Neural progenitor cell (in vitro differentiated cells): Measurements from ENCODE around the gene PBX4. TPM values are rescaled to one million over a fixed set of nuclear protein-coding genes. Genes with fewer than 3 reads are reported as not detected.

ENCODE experiments used
- DNase-seq: peaks from one replicate; pipeline ENCODE4 v3.0.0-alpha.2; 2016; ENCODE audit warnings: low spot score
- H2AFZ ChIP-seq: fragments of 200-600 bp; sonication (generic); replicated peaks from 2 replicates; pipeline ENCODE4 v1.6.1; 2016; ENCODE audit warnings: antibody characterized with exemption
- H3F3A ChIP-seq: fragments of 200-600 bp; sonication (generic); 2 replicates; pipeline ENCODE4 v1.6.1; 2016; ENCODE audit warnings: antibody characterized with exemption, low read depth
- H3K27ac ChIP-seq: fragments of 200-600 bp; sonication (generic); 2 replicates; pipeline ENCODE4 v1.5.1; 2016; ENCODE audit warnings: mild to moderate bottlenecking
- H3K27me3 ChIP-seq: fragments of 200-600 bp; sonication (generic); 2 replicates; pipeline ENCODE4 v1.6.1; 2016; ENCODE audit warnings: mild to moderate bottlenecking, moderate library complexity
- H3K36me3 ChIP-seq: fragments of 200-600 bp; sonication (generic); 2 replicates; pipeline ENCODE4 v1.5.1; 2016
- H3K4me1 ChIP-seq: fragments of 200-600 bp; sonication (generic); 2 replicates; pipeline ENCODE4 v1.6.1; 2016; ENCODE audit warnings: mixed run types
- H3K4me2 ChIP-seq: fragments of 200-600 bp; sonication (generic); 2 replicates; pipeline ENCODE4 v1.6.1; 2016
- H3K4me3 ChIP-seq: fragments of 200-600 bp; sonication (generic); 2 replicates; pipeline ENCODE4 v1.5.1; 2016
- H3K79me2 ChIP-seq: fragments of 200-600 bp; sonication (generic); 2 replicates; pipeline ENCODE4 v1.6.1; 2016; ENCODE audit warnings: low read depth
- H3K9ac ChIP-seq: fragments of 200-600 bp; sonication (generic); 2 replicates; pipeline ENCODE4 v1.6.1; 2016
- H3K9me3 ChIP-seq: fragments of 200-600 bp; sonication (generic); 2 replicates; pipeline ENCODE4 v1.5.1; 2016; ENCODE audit warnings: low read depth
- H4K20me1 ChIP-seq: fragments of 200-600 bp; sonication (generic); 2 replicates; pipeline ENCODE4 v1.6.1; 2016; ENCODE audit warnings: low read depth
- H3K27ac Mint-ChIP-seq: 3 replicates; pipeline ENCODE4 v1.8.0; 2021; ENCODE audit warnings: mixed read lengths
- H3K27me3 Mint-ChIP-seq: 2 replicates; pipeline ENCODE4 v1.8.0; 2022; ENCODE audit warnings: low read depth, mild to moderate bottlenecking, inconsistent platforms, moderate library complexity, mixed read lengths; ENCODE audit not compliant: insufficient read depth
- H3K36me3 Mint-ChIP-seq: 3 replicates; pipeline ENCODE4 v1.8.0; 2021; ENCODE audit warnings: mixed read lengths
- H3K4me1 Mint-ChIP-seq: 3 replicates; pipeline ENCODE4 v1.8.0; 2021; ENCODE audit warnings: mixed read lengths
- H3K4me3 Mint-ChIP-seq: 3 replicates; pipeline ENCODE4 v1.8.0; 2021; ENCODE audit warnings: mild to moderate bottlenecking, moderate library complexity, mixed read lengths
- H3K9me3 Mint-ChIP-seq: 3 replicates; pipeline ENCODE4 v1.8.0; 2020; ENCODE audit warnings: mixed read lengths
- EZH2 ChIP-seq: fragments of 200-600 bp; sonication (generic); IDR thresholded peaks from 2 replicates; pipeline ENCODE4 v1.6.1; 2017; ENCODE audit warnings: antibody characterized with exemption, mild to moderate bottlenecking, moderate library complexity
- EZH2phosphoT487 ChIP-seq: fragments of 200-600 bp; sonication (generic); IDR thresholded peaks from 2 replicates; pipeline ENCODE4 v1.6.1; 2017; ENCODE audit warnings: antibody characterized with exemption
- total RNA-seq: library from RNA; depleted of rRNA; stranded (reverse); fragments of >200 nt; gene quantifications from 2 replicates; pipeline ENCODE4 v1.2.3, GENCODE V29; 2015; ENCODE audit warnings: low replicate concordance
- TF ChIP-seq, protein P1 (sequence below): fragments of 200-600 bp; sonication (generic); IDR thresholded peaks from 2 replicates; pipeline ENCODE4 v1.5.1; 2017; ENCODE audit warnings: antibody characterized with exemption, mild to moderate bottlenecking

PBX4 gene
- total RNA-seq, 1 donor from 2014 or later: 3.2 TPM

DNA sequence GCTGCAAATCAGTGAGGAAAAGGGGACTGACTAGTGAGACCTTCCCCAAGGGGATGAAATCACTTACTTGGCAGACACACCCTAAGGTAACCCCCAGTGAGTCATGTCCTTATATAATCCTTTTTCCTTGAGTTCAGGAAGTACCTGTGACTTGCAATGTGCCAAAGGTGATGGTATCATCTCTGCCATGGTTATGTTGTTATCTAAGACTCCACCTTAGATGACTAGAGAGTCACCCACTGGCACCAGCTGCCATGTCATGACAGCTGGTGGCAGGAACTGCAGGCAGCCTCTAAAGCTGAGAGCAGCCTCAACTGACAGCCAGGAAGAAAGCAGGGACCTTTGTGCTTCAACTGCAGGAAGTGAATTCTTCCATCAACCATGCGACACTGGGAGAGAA, 12.5 kb downstream of the PBX4 start:
- Histone ChIP-seq H3K9me3 (no peaks in the 10 kb centered on the region), H4K20me1 (no peaks in the 10 kb centered on the region), H3K36me3 (no peaks in the 10 kb centered on the region), H2AFZ (no peak overlapping the region), H3K4me3 (no peak overlapping the region), H3K79me2 (no peaks in the 10 kb centered on the region), H3K9ac (no peak overlapping the region), H3K27me3 (no peaks in the 10 kb centered on the region), H3K4me1 (peaks cover 10% of the 10 kb centered on the region), H3K4me2 (no peak overlapping the region), H3F3A (no peaks in the 10 kb centered on the region), H3K27ac (no peak overlapping the region)
- Mint-ChIP-seq H3K4me1 (peaks cover 9% of the 10 kb centered on the region), H3K9me3 (no peaks in the 10 kb centered on the region), H3K36me3 (peaks cover 8% of the 10 kb centered on the region), H3K27ac (peak overlapping the region; percentile 74), H3K4me3 (no peak overlapping the region), H3K27me3 (peaks cover 3% of the 10 kb centered on the region)
- no peak for TF ChIP-seq EZH2phosphoT487
- TF ChIP-seq, protein P1, sequence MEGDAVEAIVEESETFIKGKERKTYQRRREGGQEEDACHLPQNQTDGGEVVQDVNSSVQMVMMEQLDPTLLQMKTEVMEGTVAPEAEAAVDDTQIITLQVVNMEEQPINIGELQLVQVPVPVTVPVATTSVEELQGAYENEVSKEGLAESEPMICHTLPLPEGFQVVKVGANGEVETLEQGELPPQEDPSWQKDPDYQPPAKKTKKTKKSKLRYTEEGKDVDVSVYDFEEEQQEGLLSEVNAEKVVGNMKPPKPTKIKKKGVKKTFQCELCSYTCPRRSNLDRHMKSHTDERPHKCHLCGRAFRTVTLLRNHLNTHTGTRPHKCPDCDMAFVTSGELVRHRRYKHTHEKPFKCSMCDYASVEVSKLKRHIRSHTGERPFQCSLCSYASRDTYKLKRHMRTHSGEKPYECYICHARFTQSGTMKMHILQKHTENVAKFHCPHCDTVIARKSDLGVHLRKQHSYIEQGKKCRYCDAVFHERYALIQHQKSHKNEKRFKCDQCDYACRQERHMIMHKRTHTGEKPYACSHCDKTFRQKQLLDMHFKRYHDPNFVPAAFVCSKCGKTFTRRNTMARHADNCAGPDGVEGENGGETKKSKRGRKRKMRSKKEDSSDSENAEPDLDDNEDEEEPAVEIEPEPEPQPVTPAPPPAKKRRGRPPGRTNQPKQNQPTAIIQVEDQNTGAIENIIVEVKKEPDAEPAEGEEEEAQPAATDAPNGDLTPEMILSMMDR: no peak
- TF ChIP-seq EZH2: no peak
- DNase-seq: no peak

- no peak overlapping the region for H3K9ac ChIP-seq
- Mint-ChIP-seq H3K4me1 (peaks cover 9% of the 10 kb centered on the region), H3K36me3 (peaks cover 3% of the 10 kb centered on the region), H3K9me3 (no peaks in the 10 kb centered on the region), H3K4me3 (no peak overlapping the region), H3K27me3 (peaks cover 5% of the 10 kb centered on the region), H3K27ac (no peak overlapping the region)
- TF ChIP-seq EZH2phosphoT487: no peak
- TF ChIP-seq, protein P1: no peak
- no peak for TF ChIP-seq EZH2
- no peaks in the 10 kb centered on the region for H3K9me3 ChIP-seq
- no peak overlapping the region for H2AFZ ChIP-seq
- peaks cover 10% of the 10 kb centered on the region for H3K4me1 ChIP-seq
- H3K4me2 ChIP-seq: no peak overlapping the region
- no peak overlapping the region for H3K4me3 ChIP-seq
- no peaks in the 10 kb centered on the region for H3F3A ChIP-seq
- no peaks in the 10 kb centered on the region for H3K36me3 ChIP-seq
- no peak for DNase-seq
- no peaks in the 10 kb centered on the region for H3K27me3 ChIP-seq
- no peaks in the 10 kb centered on the region for H4K20me1 ChIP-seq
- no peak overlapping the region for H3K27ac ChIP-seq
- no peaks in the 10 kb centered on the region for H3K79me2 ChIP-seq
Observed at GRCh38 chr19:19602713-19603324, 15.7 kb downstream of the PBX4 start.

DNA sequence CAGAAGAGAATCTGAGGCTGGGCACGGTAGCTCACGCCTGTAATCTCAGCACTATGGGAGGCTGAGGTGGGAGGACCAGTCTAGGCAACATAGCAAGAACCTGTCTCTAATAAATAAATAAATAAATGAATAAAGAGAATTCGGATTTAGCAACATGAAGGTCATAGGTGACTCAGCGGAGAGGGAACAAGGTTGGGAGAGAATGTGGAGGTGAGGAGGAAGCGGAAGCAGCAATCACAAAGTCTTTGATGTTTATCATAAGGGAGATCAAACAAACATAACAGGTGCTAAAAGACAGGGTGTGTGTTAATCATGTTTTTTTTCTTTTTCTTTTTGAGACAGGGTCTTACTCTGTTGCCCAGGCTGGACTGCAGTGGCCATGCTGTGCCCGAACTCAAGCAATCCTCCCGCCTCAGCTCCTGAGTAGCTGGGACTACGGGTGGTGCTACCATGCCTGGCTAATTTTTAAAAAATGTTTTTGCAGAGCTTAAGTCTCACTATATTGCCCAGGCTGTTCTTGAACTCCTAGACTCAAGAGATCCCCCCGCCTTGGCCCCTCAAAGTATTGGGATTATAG, 16.3 kb downstream of the PBX4 start:
- Histone ChIP-seq H4K20me1 (no peaks in the 10 kb centered on the region), H3K79me2 (no peaks in the 10 kb centered on the region), H3K27ac (no peak overlapping the region), H3K4me3 (no peak overlapping the region), H3K9me3 (no peaks in the 10 kb centered on the region), H3F3A (no peaks in the 10 kb centered on the region), H2AFZ (no peak overlapping the region), H3K4me2 (no peak overlapping the region), H3K4me1 (peaks cover 10% of the 10 kb centered on the region), H3K9ac (no peak overlapping the region), H3K27me3 (no peaks in the 10 kb centered on the region), H3K36me3 (no peaks in the 10 kb centered on the region)
- Mint-ChIP-seq H3K27me3 (peaks cover 5% of the 10 kb centered on the region), H3K36me3 (peaks cover 5% of the 10 kb centered on the region), H3K4me1 (peaks cover 9% of the 10 kb centered on the region), H3K4me3 (no peak overlapping the region), H3K27ac (no peak overlapping the region), H3K9me3 (no peaks in the 10 kb centered on the region)
- DNase-seq: no peak
- TF ChIP-seq EZH2phosphoT487 (no peak), EZH2 (no peak)
- TF ChIP-seq, protein P1: no peak
